K562 (cell line): ENCODE data around the gene DLGAP1. TPM values are rescaled to one million over a fixed set of nuclear protein-coding genes. Genes with fewer than 3 reads are reported as not detected.
A peak's percentile ranks its signal among the peaks of the same experiment; 100 is the strongest.

ENCODE experiments used
- ATAC-seq: fragments of 200-7000 bp; cut with Tn5 transposase; 3 replicates; pipeline ENCODE4 v1.9.1; 2020; ENCODE audit warnings: moderate library complexity
- BruUV-seq: library from RNA; stranded (reverse); fragments of 400-500 nt; replicated peaks from 2 replicates; lab custom pipeline; 2021; lab: Mats Ljungman, UMichigan
- CTCF ChIA-PET: fragments of 300-600 bp; formaldehyde crosslinking; extraction: SDS; loops from one replicate; lab custom pipeline; 2021; ENCODE audit warnings: low intra/inter-chr PET ratio; lab: Yijun Ruan, JAX
- POLR2A ChIA-PET: fragments of 300-600, 350-650 bp; sonication (Branson Sonifier 250); formaldehyde crosslinking; extraction: SDS; loops from one replicate; lab custom pipeline; 2021; ENCODE audit warnings: antibody characterized with exemption, inconsistent platforms; lab: Yijun Ruan, JAX
- DNase-seq, 4 experiments: peaks; one replicate each; pipeline versions ENCODE4 v3.0.0 to v3.0.0-alpha.2; 2011 to 2018; ENCODE audit warnings: low spot score in 3 of 4, mixed read lengths in 3 of 4; ENCODE audit errors: extremely low read depth in 1 of 4
- FAIRE-seq: peaks from 2 replicates; lab custom pipeline; 2011; peaks lifted over from hg19 to GRCh38; lab: Jason Lieb, UNC
- H2AFZ ChIP-seq: 2 replicates; pipeline ENCODE4 v1.6.0; 2011; ENCODE audit warnings: low read depth, low read length, control low read depth, inconsistent platforms
- H3K27ac ChIP-seq: fragments of 200-600 bp; 3 replicates; pipeline ENCODE4 v1.8.0; 2011; ENCODE audit warnings: low read depth, mild to moderate bottlenecking, control low read depth, inconsistent platforms, low read length, moderate library complexity, mixed read lengths; ENCODE audit errors: extremely low read depth
- H3K27me3 ChIP-seq, 2 experiments: fragments of 300-600 bp in 1 of 2; 2 replicates in 1 of 2; 3 replicates in 1 of 2; pipeline versions ENCODE4 v1.6.0 to v1.8.0; 2011; ENCODE audit warnings: inconsistent platforms in 2 of 2, low read length in 2 of 2, mild to moderate bottlenecking in 1 of 2, mixed read lengths in 1 of 2, moderate library complexity in 1 of 2; ENCODE audit not compliant: control insufficient read depth in 2 of 2, insufficient read depth in 2 of 2
- H3K36me3 ChIP-seq: fragments of 300-600 bp; 3 replicates; pipeline ENCODE4 v1.8.0; 2011; ENCODE audit warnings: mild to moderate bottlenecking, low read length, inconsistent platforms; ENCODE audit not compliant: control insufficient read depth, insufficient read depth
- H3K4me1 ChIP-seq, 2 experiments: fragments of 200-600 bp in 1 of 2; replicated peaks in 1 of 2; 2 replicates in 1 of 2; 3 replicates in 1 of 2; pipeline versions ENCODE4 v1.5.1 to v1.8.0; 2011; ENCODE audit warnings: inconsistent platforms in 2 of 2, low read length in 2 of 2, mild to moderate bottlenecking in 1 of 2, mixed read lengths in 1 of 2, moderate library complexity in 1 of 2; ENCODE audit not compliant: control insufficient read depth in 2 of 2, insufficient read depth in 2 of 2
- H3K4me2 ChIP-seq: 2 replicates; pipeline ENCODE4 v1.6.1; 2011; ENCODE audit warnings: low read length, control low read depth, inconsistent platforms, mixed read lengths; ENCODE audit not compliant: insufficient read depth
- H3K4me3 ChIP-seq: fragments of 200-600 bp; sonication (generic), shearing (Covaris generic); 2 replicates; pipeline ENCODE4 v1.5.1; 2016; ENCODE audit warnings: control low read depth, inconsistent platforms
- H3K79me2 ChIP-seq: fragments of 200-600 bp; 3 replicates; pipeline ENCODE4 v1.8.0; 2011; ENCODE audit warnings: low read length, inconsistent platforms; ENCODE audit not compliant: control insufficient read depth, insufficient read depth
- H3K9ac ChIP-seq, 2 experiments: 2 replicates each; pipeline versions ENCODE4 v1.6.0 to v1.6.1; 2011; ENCODE audit warnings: low read depth in 2 of 2, low read length in 2 of 2, control low read depth in 1 of 2, inconsistent platforms in 1 of 2, mild to moderate bottlenecking in 1 of 2, mixed read lengths in 1 of 2; ENCODE audit not compliant: insufficient read depth in 1 of 2
- H3K9me1 ChIP-seq: one replicate; pipeline ENCODE4 v1.6.0; 2011; ENCODE audit warnings: inconsistent platforms, mild to moderate bottlenecking, low read length, moderate library complexity; ENCODE audit not compliant: control insufficient read depth, insufficient read depth
- H3K9me3 ChIP-seq: replicated peaks from 2 replicates; pipeline ENCODE4 v1.5.1; 2011; ENCODE audit warnings: low read depth, low read length, inconsistent platforms; ENCODE audit not compliant: control insufficient read depth, insufficient read depth
- H4K20me1 ChIP-seq: replicated peaks from 2 replicates; pipeline ENCODE4 v1.6.1; 2011; ENCODE audit warnings: low read length, inconsistent platforms, mixed read lengths; ENCODE audit not compliant: control insufficient read depth, insufficient read depth
- HLTF ChIP-seq: fragments of 450-650 bp; IDR thresholded peaks from 2 replicates; pipeline ENCODE4 v1.6.1; 2016
- ZBTB49 ChIP-seq: sonication (generic); formaldehyde crosslinking; IDR thresholded peaks from 2 replicates; pipeline ENCODE4 v1.8.0; 2022; ENCODE audit warnings: missing genetic modification reagents, mild to moderate bottlenecking, borderline replicate concordance
- WGBS: fragments of 100-300 bp; shearing (Covaris generic); methylation state at CpG from one replicate; pipeline ENCODE4 v1.1.6; 2016; ENCODE audit warnings: low coverage, mixed read lengths; ENCODE audit not compliant: insufficient coverage; ENCODE audit errors: missing lambda C conversion rate; 5-methylcytosine and 5-hydroxymethylcytosine counted together
- in situ Hi-C: fragments of 300-500 bp; cut with MboI; formaldehyde crosslinking; loops from 4 replicates; pipeline ENCODE4 v1.15.0; 2018; ENCODE audit warnings: inconsistent platforms, mixed read lengths
- intact Hi-C: fragments of 100-400 bp; cut with micrococcal nuclease; formaldehyde crosslinking; loops from 2 replicates; pipeline ENCODE4 v1.14.2; 2022
- polyA plus RNA-seq, 8 experiments: library from polyadenylated mRNA; depleted of rRNA in 4 of 8; stranded (reverse) in 5 of 8; unstranded in 3 of 8; fragments of >200 nt; fragmentation: Nextera tagmentation in 2 of 8; fragmentation: Illumina TruSeq in 1 of 8; extraction: Ambion mirVana in 2 of 8; extraction: Trizol in 1 of 8; gene quantifications; 2 replicates each; pipeline versions ENCODE4 v1.2.1 to v1.2.3, GENCODE V29; 2011 to 2014; ENCODE audit warnings: inconsistent platforms in 1 of 8, missing spikeins in 1 of 8
- total RNA-seq, 7 experiments: library from RNA; depleted of rRNA in 6 of 7; stranded (reverse); fragments of >200 nt in 6 of 7; fragmentation: Illumina TruSeq in 2 of 7; extraction: Trizol in 2 of 7; gene quantifications; 2 replicates each; pipeline versions ENCODE4 v1.2.1 to v1.2.3, GENCODE V29; 2011 to 2021; ENCODE audit warnings: low replicate concordance in 1 of 7
- TF ChIP-seq, protein P1 (sequence below): sonication (generic); formaldehyde crosslinking; IDR thresholded peaks from 2 replicates; pipeline ENCODE4 v1.8.1; 2023; ENCODE audit warnings: missing genetic modification reagents, mild to moderate bottlenecking, borderline replicate concordance

The DLGAP1 gene
- total and polyA plus RNA-seq, 9 of the 15 experiments (the other 6 are each of a cell fraction or from before 2014, with no cell fraction given): 0.04 to 0.22 (median 0.08) TPM

- in situ Hi-C loops (no loop called here), intact Hi-C loops (loop anchor here (2.0 kb wide), 1 partner anchor 58 kb away; no protein-coding TSS in a partner anchor)
- Histone ChIP-seq H3K27me3 (no peaks in the 10 kb centered on the region), H3K9me3 (no peaks in the 10 kb centered on the region), H2AFZ (no peak overlapping the region), H3K36me3 (no peaks in the 10 kb centered on the region), H3K79me2 (no peaks in the 10 kb centered on the region), H3K4me2 (peak overlapping the region; percentile 53; the same call in 1 of the 2 replicates), H3K9ac (no peak overlapping the region), H3K4me1 (peaks cover 30 to 37% of the 10 kb centered on the region in 2 experiments), H3K4me3 (no peak overlapping the region), H3K27ac (no peak overlapping the region), H3K9me1 (no peaks in the 10 kb centered on the region), H4K20me1 (no peaks in the 10 kb centered on the region)
- no TSS peak for BruUV-seq
- TF ChIP-seq, protein P1, sequence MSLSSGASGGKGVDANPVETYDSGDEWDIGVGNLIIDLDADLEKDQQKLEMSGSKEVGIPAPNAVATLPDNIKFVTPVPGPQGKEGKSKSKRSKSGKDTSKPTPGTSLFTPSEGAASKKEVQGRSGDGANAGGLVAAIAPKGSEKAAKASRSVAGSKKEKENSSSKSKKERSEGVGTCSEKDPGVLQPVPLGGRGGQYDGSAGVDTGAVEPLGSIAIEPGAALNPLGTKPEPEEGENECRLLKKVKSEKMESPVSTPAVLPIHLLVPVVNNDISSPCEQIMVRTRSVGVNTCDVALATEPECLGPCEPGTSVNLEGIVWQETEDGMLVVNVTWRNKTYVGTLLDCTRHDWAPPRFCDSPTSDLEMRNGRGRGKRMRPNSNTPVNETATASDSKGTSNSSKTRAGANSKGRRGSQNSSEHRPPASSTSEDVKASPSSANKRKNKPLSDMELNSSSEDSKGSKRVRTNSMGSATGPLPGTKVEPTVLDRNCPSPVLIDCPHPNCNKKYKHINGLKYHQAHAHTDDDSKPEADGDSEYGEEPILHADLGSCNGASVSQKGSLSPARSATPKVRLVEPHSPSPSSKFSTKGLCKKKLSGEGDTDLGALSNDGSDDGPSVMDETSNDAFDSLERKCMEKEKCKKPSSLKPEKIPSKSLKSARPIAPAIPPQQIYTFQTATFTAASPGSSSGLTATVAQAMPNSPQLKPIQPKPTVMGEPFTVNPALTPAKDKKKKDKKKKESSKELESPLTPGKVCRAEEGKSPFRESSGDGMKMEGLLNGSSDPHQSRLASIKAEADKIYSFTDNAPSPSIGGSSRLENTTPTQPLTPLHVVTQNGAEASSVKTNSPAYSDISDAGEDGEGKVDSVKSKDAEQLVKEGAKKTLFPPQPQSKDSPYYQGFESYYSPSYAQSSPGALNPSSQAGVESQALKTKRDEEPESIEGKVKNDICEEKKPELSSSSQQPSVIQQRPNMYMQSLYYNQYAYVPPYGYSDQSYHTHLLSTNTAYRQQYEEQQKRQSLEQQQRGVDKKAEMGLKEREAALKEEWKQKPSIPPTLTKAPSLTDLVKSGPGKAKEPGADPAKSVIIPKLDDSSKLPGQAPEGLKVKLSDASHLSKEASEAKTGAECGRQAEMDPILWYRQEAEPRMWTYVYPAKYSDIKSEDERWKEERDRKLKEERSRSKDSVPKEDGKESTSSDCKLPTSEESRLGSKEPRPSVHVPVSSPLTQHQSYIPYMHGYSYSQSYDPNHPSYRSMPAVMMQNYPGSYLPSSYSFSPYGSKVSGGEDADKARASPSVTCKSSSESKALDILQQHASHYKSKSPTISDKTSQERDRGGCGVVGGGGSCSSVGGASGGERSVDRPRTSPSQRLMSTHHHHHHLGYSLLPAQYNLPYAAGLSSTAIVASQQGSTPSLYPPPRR (CRISPR knock-in tag): peak; percentile 33; the same call in 1 of the 2 replicates
- TF ChIP-seq ZBTB49: 0 out of 2 replicates have a peak, but pooled peaks have one; percentile 63
- TF ChIP-seq HLTF: no peak
- POLR2A ChIA-PET: interaction anchor here (0.6 to 2.3 kb wide), 11 partner anchors 8 to 336 kb away, joined by 4 to 20 read pairs (median 7); partner anchors contain the start of gene MYL12A
- CTCF ChIA-PET: interaction anchor here (1.7 kb wide), 1 partner anchor 82 kb away, joined by 4 read pairs; no protein-coding TSS in a partner anchor
- ATAC-seq: no peak
- 42% methylated on average over 2 of the region's 2 CpGs for WGBS
- FAIRE-seq: no peak
- DNase-seq: peak in 2 of 4 experiments; percentile 25 to 29
These were observed 870.7 kb downstream of the DLGAP1 start for GRCh38 chr18:3584266-3584861.
